Erythroblast (primary cell): ENCODE data around the gene COL2A1.

ENCODE experiments used
- DNase-seq, 2 experiments: peaks; one replicate each; lab custom pipeline; 2025; lab: John Stamatoyannopoulos, UW
- GATA1 ChIP-seq: IDR thresholded peaks from 2 replicates; pipeline ENCODE4 v1.6.1; 2011; ENCODE audit warnings: low read depth, mild to moderate bottlenecking, control low read depth, low read length, moderate library complexity
- POLR2A ChIP-seq: IDR thresholded peaks from 2 replicates; pipeline ENCODE4 v1.6.1; 2011; ENCODE audit warnings: mild to moderate bottlenecking, low read length

The COL2A1 gene

DNA sequence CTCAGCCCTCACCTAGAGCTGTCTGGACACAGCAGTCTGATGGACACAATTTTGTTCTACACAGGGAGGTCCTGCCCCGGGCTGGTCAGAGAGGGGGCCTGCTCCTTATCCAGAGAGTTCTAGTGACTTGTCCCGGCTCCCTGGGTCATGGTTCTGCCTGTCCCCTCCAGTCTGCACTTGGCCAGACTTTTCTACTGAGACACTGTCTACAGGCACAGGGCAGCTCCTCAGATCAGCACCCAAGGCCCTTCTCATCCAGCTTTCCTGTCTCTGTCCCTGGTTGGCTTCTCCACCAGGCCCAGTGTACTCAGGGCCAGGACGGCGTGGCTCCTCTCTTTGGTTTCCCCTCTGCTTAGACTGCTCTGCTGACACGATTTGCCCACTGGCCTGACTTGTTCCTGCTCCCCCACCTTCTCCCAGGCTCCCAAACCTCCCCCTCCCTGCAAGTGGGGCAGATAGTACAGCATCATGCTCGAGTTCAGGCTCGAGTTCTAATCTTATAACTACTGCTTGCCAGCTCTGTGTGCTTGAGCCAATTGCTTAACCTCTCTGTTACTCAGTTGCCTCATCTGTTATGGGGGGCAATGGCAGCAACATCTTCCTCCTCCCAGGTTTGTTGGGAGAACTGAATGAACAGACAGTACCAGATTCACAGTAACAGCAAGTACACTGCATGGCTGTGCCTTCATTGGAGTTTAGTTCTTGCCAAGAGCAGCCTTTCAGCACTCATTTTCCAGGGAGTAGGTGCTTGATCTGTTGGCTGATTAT lies 22.0 kb upstream of the COL2A1 start:
- no peak for DNase-seq
- TF ChIP-seq GATA1, result no peak
- TF ChIP-seq POLR2A, result no peak

GRCh38 chr12:48025281-48025680 lies 21.0 kb upstream of the COL2A1 start:
- DNase-seq, result no peak

GRCh38 chr12:48024735-48025134 lies 20.5 kb upstream of the COL2A1 start:
- no peak for DNase-seq
- no peak for TF ChIP-seq POLR2A
- no peak for TF ChIP-seq GATA1

More at GRCh38 chr12:48025281-48025680, 21.0 kb upstream of the COL2A1 start:
- TF ChIP-seq POLR2A (no peak), GATA1 (no peak)

- no peak for TF ChIP-seq POLR2A
- TF ChIP-seq GATA1, result no peak
- DNase-seq, result no peak
Observed at GRCh38 chr12:48023386-48023785, 19.1 kb upstream of the COL2A1 start.

GRCh38 chr12:48022676-48023385 lies 18.6 kb upstream of the COL2A1 start:
- TF ChIP-seq POLR2A, result no peak
- TF ChIP-seq GATA1, result no peak

DNA sequence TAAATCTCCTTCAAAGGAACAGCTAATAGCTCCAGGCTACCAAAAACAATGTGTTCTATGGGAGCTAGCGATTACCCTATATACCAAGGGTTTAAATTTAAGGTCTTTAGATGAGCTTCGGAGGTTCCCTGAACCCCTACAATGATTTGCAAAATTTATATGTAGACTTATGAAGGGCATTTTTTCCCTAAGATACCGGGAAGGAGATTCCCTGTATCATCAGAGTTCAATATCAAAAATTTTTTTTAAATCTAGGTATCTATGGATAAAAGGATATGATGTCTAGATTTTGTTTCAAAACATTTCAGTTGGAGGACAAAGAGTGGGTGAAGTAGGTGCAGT lies 17.9 kb upstream of the COL2A1 start:
- TF ChIP-seq POLR2A (no peak), GATA1 (no peak)
- DNase-seq, result no peak

More at GRCh38 chr12:48022676-48023385, 18.6 kb upstream of the COL2A1 start:
- DNase-seq, result no peak

DNA sequence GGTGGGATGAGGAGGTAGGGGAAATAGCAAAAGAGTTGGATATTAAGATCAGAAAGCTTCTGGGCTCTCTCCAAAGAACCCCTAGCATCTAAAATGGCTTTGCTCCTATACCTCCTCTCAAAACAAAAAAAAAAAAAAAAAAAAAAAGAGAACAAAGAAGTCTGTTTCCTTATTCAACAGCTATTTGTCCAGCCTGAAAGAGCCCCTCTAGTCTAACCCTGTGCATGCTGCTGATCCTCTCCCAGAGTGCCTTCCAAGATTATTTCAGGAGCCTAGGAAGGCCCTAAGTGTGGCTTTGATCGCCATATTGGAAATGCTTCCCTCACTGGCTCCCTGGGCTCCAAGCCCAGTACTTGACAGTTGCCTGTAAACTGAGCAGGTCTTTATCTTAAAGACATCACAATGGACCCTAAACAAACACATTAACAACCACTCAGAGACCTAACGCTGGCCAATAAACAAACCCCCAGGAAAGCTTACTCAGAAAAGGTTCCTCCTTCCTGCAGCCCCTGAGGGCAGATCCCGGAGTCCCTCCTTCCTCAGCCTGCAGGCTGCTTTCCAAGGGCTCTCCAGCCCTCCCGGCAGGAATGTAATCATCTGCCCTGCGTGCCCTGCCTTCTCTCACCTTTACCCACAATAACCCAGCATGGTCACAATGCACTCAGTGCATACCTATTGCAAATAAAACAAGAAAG lies 17.4 kb upstream of the COL2A1 start:
- DNase-seq, result no peak
- TF ChIP-seq POLR2A, result no peak
- TF ChIP-seq GATA1, result no peak

DNA sequence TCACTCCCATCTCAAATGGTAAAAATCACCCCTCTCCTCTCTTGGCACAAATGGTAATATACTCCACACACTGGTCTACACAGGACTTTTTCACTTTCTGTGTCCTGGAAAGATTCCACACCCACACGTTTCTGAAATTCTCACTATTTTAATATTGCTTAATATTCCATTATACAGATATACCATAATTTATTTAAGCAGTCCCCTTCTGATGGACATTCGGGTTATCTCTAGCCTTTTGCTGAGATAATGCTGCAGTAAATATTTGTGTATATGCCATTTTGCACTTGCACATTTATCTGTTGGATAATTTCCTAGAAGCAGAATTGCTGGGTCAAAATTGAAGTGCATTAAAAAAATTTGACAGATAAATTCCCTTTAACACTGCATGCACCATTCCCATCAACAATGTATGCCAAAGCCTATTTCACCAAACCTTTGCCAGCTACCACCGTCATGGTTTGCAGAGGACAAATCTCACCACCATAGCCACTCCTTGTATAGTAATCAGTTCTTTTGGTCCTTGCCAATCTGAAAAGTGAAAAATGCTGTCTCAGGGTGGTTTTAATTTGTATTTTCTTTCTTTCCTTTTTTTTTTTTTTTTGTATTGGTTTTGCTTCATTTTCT lies 15.5 kb upstream of the COL2A1 start:
- TF ChIP-seq GATA1, result no peak
- TF ChIP-seq POLR2A, result no peak
- DNase-seq, result no peak

GRCh38 chr12:48018618-48018995 lies 14.3 kb upstream of the COL2A1 start:
- TF ChIP-seq POLR2A (no peak), GATA1 (no peak)
- no peak for DNase-seq

- TF ChIP-seq GATA1 (no peak), POLR2A (no peak)
- no peak for DNase-seq
Observed at GRCh38 chr12:48017921-48018617, 13.8 kb upstream of the COL2A1 start.

DNA sequence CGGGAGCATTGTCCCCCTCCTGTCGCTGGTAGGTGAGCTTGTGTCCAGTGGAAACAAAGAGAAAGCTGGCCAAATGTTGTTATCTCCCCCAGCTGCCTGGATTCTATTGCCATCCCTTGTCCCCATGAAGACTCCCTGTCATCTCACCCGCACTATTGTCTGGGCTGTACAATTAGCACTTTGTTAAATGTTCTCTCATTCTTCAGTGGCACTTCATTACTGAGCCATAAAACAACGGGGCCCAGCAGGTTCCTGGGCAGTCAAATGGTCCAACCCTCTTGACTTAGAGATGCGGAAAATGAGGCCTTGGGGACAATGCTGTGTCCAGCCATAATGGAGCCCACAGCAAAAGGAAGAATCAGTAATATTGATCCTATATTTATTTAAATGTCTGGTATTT lies 13.2 kb upstream of the COL2A1 start:
- no peak for DNase-seq
- TF ChIP-seq POLR2A (no peak), GATA1 (no peak)

GRCh38 chr12:48016373-48017020 lies 12.2 kb upstream of the COL2A1 start:
- no peak for TF ChIP-seq POLR2A
- no peak for DNase-seq

GRCh38 chr12:48015954-48016353 lies 11.7 kb upstream of the COL2A1 start:
- DNase-seq, result no peak
- TF ChIP-seq GATA1 (no peak), POLR2A (no peak)
